ENCODE data around the gene SDK1.
A peak's percentile ranks its signal among the peaks of the same experiment; 100 is the strongest.
"Not testable (repeated sequence)": the region's sequence is repeated elsewhere in the genome, so short reads cannot be mapped to it uniquely, and the experiment has no call there.

The SDK1 gene

DNA sequence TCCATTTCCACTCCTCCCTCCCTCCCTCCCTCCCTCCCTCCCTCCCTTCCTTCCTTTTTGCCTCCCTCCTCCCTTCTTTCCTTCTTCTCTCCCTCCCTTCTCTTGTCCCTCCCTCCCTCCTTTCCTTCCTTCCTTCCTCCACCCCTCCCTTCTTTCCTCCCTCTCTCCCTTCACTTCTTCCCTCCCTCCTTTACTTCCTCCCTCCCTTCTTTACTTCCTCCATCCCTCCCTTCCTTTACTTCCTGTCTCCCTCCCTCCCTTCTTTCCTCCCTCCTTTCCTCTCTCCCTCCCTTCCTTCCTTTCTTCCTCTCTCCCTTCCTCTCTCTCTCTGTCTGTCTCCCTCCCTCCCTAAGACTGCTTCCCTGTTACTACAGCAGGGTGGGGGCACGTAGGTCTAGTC lies 782.5 kb downstream of the SDK1 start:
- Mint-ChIP-seq H3K9me3 (peaks cover 7% of the 10 kb centered on the region), H3K27ac (no peak overlapping the region), H3K4me1 (peaks cover 6% of the 10 kb centered on the region), H3K36me3 (no peaks in the 10 kb centered on the region), H3K4me3 (no peak overlapping the region)
- ATAC-seq = no peak
- no peak for DNase-seq (ENCODE audit: low spot score in 2 of 2)

DNA sequence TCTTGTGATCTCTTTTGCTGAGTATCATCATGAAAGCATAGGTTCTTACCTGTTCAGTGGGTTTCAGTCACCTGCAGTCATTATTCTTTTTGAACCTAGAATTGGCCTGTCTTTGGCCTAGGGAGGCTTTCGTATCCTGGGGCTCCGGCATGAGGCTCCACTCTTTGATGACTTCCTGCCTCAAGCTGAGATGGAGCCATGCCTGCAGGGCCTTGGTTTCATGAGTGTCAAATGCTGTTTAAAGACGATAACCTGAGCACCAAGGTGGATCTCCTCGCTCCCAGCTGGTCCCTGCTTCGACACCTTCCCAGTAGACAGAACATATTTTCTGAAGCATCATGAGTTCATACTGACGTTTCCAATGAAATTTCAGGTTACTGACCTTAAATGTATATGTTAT lies 783.2 kb downstream of the SDK1 start:
- Mint-ChIP-seq H3K4me3 (no peak overlapping the region), H3K27ac (no peak overlapping the region), H3K4me1 (peaks cover 6% of the 10 kb centered on the region), H3K9me3 (peaks cover 7% of the 10 kb centered on the region), H3K36me3 (no peaks in the 10 kb centered on the region)
- DNase-seq (ENCODE audit: low spot score in 2 of 2) = no peak
- no peak for ATAC-seq

DNA sequence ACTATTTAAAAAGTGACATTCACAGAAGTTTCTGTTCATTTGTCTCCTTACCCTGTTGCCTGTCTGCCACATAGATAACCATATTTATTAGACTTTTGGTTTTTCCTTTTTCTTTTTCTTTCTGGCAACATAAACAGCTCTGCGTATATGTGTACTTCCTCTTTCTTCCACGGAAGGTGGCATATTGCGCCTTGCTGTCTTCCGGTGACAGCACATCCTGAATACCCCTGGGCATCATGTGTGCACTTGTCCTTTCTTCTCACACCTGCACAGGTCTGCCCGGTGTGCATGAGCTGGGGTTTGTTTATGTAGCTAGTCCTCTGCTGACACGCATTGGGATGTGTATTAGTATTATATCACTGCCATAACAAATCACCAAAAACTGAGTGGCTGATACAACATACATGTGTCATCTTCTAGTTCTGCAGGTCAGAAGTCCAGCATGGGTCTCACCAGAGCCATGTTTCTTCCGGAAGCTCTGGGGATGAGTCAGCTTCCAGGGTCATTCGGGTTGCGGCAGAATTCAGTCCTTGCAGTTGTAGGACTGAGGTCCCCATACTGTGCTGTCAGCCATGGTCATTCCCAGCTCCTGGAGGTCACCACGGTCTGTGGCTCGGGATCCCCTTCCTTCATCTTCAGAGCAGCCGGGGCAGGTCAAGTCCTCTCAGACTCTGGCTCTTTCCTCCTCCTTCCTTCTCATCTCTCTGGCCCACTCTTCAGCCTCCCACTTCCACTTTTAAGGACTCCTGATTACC lies 785.1 kb downstream of the SDK1 start:
- no peak for ATAC-seq
- Mint-ChIP-seq H3K27ac (no peak overlapping the region), H3K4me3 (no peak overlapping the region), H3K4me1 (peaks cover 6% of the 10 kb centered on the region), H3K36me3 (no peaks in the 10 kb centered on the region), H3K9me3 (peaks cover 7% of the 10 kb centered on the region)
- no peak for DNase-seq (ENCODE audit: low spot score in 2 of 2)

DNA sequence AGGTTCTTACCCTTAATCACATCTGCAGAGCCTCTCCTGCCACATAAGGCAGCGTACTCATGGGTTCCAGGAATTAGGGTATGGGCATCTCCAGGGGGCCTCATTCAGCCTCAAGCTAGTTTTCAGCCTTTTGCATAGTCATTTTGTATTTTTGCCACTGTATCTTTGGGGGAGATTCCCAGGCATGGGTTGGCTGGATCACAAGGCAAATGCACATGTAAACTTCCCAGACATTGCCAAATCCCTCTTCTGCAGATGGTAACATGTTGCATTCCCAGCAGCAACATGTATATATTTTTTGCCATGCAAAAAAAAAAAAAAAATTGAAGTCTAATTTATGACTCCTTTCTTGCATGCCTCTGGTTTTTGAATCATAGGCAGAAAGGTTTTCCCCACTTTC lies 785.7 kb downstream of the SDK1 start:
- Mint-ChIP-seq H3K27ac (no peak overlapping the region), H3K4me3 (no peak overlapping the region), H3K9me3 (peaks cover 7% of the 10 kb centered on the region), H3K4me1 (peaks cover 6% of the 10 kb centered on the region), H3K36me3 (no peaks in the 10 kb centered on the region)
- DNase-seq (ENCODE audit: low spot score in 2 of 2) (no peak), ATAC-seq (no peak)

DNA sequence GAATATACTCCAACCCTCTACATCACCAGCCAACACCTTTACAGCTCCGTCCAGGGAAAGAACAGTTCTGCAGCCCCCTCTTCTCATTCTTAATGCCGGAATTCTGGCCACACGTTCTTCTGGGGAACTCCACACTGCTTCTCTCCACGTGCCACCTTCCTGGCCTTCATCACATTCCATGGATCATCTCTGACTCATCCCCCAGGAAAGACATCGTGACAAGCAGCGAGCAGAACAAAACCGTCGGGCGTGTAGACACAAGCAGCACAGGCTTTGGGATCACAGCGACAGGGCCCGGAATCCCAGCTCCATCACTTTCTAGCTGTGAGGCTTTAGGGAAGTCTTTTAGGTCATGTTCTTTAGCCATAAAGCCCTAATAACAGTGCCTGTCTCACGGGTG lies 790.7 kb downstream of the SDK1 start:
- Mint-ChIP-seq H3K4me1 (peaks cover under 1% of the 10 kb centered on the region), H3K27ac (no peak overlapping the region), H3K4me3 (no peak overlapping the region), H3K9me3 (no peaks in the 10 kb centered on the region), H3K36me3 (no peaks in the 10 kb centered on the region)
- ATAC-seq (no peak), DNase-seq (ENCODE audit: low spot score in 2 of 2) (no peak)

DNA sequence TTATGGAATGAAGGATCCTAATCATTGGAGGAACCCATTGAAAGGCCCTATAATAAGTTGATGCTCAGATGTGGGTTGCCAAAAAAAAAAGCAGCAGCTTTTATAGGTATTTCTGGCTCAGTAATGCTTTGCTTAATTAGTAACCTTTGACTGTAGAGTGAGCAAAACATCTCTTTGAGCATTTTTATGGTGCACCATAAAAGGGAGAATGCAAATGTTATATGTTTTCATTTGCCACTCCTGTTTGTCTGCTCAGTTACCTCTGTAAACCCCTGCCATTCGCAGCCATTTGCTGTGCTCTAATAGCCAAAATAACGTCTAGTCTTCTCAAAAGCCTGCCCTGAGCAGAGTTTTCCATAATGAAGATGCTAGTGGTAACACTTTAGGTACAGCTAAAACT lies 792.0 kb downstream of the SDK1 start:
- Mint-ChIP-seq H3K9me3 (no peaks in the 10 kb centered on the region), H3K36me3 (no peaks in the 10 kb centered on the region), H3K27ac (no peak overlapping the region), H3K4me1 (peaks cover 9% of the 10 kb centered on the region), H3K4me3 (no peak overlapping the region)
- DNase-seq (ENCODE audit: low spot score in 2 of 2) (no peak), ATAC-seq (no peak)

DNA sequence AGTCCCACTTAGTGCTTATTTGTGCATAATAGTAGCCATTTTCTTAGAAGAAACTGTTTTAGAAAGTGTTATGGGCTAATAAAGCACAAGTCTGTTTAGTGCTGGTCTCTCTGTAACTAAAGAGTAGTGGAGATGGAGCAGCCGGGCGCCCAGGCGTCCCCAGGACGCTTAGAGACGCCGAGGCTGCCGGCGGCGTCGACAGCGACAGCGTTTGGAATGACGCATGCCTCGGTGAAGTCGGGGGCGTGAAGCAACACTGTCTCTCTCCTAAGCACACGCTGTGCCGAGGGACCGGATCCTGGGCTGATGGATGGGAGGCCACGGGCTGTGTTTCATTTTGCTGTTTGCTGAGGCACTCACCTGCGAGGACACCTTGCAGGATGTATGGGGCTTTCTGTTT lies 792.4 kb downstream of the SDK1 start:
- Mint-ChIP-seq H3K36me3 (no peaks in the 10 kb centered on the region), H3K4me3 (no peak overlapping the region), H3K9me3 (no peaks in the 10 kb centered on the region), H3K27ac (no peak overlapping the region), H3K4me1 (peaks cover 9% of the 10 kb centered on the region)
- ATAC-seq (no peak), DNase-seq (ENCODE audit: low spot score in 2 of 2) (no peak)

DNA sequence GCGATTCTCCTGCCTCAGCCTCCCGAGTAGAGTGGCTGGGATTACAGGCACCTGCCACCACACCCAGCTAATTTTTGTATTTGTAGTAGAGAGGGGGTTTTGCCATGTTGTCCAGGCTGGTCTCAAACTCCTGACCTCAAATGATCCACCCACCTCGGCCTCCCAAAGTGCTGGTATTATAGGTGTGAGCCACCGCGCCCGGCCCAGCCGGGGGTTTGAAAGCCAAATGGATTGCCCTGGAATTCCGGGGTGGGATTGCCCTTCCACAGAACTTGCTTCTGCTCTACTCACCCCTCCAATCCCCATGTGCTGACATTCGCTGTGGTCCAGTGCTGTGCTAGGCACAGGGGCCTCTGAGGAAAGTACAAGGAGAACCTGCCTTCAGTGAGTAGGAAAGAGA lies 793.1 kb downstream of the SDK1 start:
- not testable (repeated sequence) for H3K4me1 Mint-ChIP-seq; DNase-seq (ENCODE audit: low spot score in 2 of 2); H3K27ac Mint-ChIP-seq; ATAC-seq; H3K4me3 Mint-ChIP-seq; H3K36me3 Mint-ChIP-seq; H3K9me3 Mint-ChIP-seq

DNA sequence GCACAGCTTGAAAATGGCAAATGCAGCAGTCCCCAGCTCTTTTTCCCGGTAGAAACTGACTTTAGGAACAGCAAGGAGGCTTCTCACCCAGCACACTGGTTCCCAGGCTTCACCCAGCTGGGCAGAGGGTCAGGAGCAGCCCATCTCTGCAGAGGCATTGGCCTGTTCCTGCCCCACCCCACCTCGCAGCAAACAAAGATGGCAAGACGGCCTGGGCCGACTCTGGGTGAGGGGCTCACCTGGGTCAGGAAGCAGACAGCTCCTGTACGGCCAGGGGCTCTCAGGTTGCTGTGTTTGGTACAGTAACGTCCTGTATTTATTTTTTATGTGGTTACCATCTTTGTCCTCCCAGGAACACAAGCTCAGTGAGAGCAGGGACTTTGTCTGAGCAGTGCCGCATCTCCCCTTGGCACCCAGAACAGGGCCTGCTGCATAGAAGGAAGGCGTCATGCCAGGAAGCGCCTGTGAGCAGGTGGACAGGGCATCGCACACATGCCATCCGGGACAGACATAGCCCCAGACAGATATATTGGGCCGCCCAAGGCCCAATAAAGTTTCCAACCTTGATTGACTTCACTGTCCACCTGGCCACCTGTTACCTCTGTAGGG lies 796.1 kb downstream of the SDK1 start:
- Mint-ChIP-seq H3K27ac (no peak overlapping the region), H3K9me3 (no peaks in the 10 kb centered on the region), H3K36me3 (no peaks in the 10 kb centered on the region), H3K4me3 (no peak overlapping the region), H3K4me1 (peaks cover 9% of the 10 kb centered on the region)
- no peak for DNase-seq (ENCODE audit: low spot score in 2 of 2)
- no peak for ATAC-seq

DNA sequence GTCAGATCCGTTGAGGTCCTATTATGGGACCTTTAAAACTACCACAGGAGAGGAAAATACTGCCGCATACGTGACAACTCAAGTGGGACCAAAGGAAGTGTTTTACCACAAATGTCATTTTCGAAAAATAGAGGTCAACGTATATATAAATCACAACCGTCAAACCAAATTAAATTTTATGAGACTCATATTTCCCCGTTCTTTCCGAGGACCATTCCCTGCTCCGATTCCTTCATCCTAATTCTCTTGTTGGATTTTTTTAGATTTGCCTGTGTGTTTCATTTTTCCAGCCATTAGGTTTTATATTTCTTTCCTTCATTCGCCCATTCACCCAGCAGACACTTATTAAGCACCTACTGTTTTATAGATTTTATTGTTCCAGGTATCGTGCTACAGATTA lies 797.1 kb downstream of the SDK1 start:
- no peak for ATAC-seq
- no peak overlapping the region for H3K4me3 Mint-ChIP-seq

DNA sequence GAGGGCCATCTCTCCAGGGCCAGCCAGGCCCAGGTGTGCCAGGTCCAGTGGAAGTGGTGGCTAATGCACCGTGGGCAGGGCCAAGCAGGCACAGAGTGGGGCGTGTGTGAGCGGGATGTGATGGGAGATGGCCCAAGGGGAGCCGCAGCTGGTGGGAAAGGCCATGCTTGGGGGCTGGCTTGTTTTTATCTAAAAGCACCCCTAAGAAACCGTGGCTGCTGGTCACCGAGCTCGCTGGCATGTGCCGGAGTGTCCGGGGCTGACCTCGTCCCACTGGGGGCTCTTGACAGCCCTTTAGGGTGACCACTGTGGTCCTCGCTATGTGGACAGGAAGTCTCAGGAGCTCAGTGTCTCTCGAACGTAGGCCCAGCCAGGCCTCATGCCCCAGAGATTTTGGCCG lies 798.6 kb downstream of the SDK1 start:
- peaks cover 9% of the 10 kb centered on the region for H3K4me1 Mint-ChIP-seq
- H3K9me3 Mint-ChIP-seq = no peaks in the 10 kb centered on the region
- no peaks in the 10 kb centered on the region for H3K36me3 Mint-ChIP-seq
- no peak for DNase-seq (ENCODE audit: low spot score in 2 of 2)
- H3K4me3 Mint-ChIP-seq = no peak overlapping the region
- no peak overlapping the region for H3K27ac Mint-ChIP-seq
- peak; percentile 11 for ATAC-seq

More for the DNA sequence above, 797.1 kb downstream of the SDK1 start:
- Mint-ChIP-seq H3K9me3 (no peaks in the 10 kb centered on the region), H3K4me1 (peaks cover 9% of the 10 kb centered on the region), H3K27ac (no peak overlapping the region), H3K36me3 (no peaks in the 10 kb centered on the region)
- no peak for DNase-seq (ENCODE audit: low spot score in 2 of 2)

DNA sequence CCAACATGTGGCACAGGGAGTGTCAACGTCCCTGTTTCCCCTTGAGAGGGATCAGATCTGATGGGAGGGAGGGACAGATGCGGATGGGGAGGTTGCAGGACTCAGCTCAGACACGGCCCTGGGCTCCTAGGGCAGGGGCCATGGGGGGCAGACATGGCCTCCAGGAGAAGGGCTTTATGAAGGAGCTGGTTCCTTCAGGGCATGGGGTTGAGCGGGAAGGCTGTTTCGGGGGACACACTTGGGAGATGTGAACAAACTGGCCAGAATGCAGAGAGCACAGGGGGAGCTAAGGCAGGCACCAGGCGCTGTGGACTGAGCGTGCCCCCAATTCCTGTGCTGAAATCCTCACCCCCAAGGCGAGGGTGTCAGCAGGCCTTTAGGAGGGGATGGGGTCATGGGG lies 799.1 kb downstream of the SDK1 start:
- Mint-ChIP-seq H3K36me3 (no peaks in the 10 kb centered on the region), H3K4me3 (no peak overlapping the region), H3K9me3 (no peaks in the 10 kb centered on the region), H3K4me1 (peaks cover 9% of the 10 kb centered on the region), H3K27ac (no peak overlapping the region)
- no peak for DNase-seq (ENCODE audit: low spot score in 2 of 2)
- peak; percentile 4 for ATAC-seq

DNA sequence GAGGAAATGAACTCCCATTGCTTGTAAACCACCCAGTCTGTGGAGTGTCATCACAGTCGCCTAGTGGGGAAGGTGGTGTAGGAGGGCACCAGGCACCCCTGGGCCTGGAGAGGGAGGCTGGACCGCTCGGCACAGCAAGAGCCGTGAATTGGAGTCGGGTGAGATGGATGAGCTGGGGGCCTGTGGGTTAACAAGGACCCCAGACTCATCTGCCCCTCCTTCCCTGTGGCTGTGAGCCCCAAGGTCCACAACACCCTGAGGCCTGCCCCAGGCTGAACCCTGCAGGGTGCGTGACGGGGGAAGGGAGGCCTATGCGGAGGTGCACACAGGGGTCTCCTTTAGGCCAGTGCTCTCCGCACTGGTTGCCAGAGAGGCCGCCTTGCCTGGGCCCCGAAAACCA lies 799.6 kb downstream of the SDK1 start:
- no peaks in the 10 kb centered on the region for H3K36me3 Mint-ChIP-seq
- no peak for DNase-seq (ENCODE audit: low spot score in 2 of 2)
- H3K27ac Mint-ChIP-seq = no peak overlapping the region
- peaks cover 9% of the 10 kb centered on the region for H3K4me1 Mint-ChIP-seq
- no peaks in the 10 kb centered on the region for H3K9me3 Mint-ChIP-seq
- H3K4me3 Mint-ChIP-seq = no peak overlapping the region
- no peak for ATAC-seq

DNA sequence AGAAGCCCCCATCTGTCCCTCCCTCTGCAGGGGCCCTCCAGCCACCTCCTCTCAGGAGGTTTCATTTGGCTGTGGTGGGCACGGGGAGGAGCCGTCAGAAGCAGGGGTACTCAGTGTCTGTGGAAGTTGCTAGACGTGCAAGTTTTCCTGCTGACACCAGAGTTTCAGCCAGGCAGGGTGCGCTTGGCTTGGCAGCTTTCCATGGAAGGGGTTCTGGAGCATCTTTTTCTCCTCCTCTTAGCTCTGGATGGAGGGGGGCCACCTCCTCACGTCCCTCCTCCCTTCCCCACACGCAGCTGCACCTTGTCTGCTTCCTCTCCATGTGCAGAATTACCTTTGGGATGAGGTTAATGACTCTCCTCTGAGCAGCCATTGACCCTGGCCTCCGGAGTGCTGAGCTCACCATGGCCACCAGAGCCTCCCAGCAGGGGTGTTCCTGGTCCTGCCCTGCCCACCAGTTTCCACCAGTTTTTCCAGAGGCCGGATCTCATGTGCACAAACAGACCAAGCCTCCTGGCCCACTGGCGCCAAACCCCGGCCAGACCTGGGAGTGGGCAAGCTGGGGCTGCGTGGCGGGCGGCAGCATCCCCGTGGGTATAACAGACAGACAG lies 801.3 kb downstream of the SDK1 start:
- Mint-ChIP-seq H3K4me1 (peaks cover 2% of the 10 kb centered on the region), H3K4me3 (no peak overlapping the region), H3K27ac (no peak overlapping the region), H3K9me3 (no peaks in the 10 kb centered on the region), H3K36me3 (no peaks in the 10 kb centered on the region)
- DNase-seq (ENCODE audit: low spot score in 2 of 2) (no peak), ATAC-seq (no peak)

DNA sequence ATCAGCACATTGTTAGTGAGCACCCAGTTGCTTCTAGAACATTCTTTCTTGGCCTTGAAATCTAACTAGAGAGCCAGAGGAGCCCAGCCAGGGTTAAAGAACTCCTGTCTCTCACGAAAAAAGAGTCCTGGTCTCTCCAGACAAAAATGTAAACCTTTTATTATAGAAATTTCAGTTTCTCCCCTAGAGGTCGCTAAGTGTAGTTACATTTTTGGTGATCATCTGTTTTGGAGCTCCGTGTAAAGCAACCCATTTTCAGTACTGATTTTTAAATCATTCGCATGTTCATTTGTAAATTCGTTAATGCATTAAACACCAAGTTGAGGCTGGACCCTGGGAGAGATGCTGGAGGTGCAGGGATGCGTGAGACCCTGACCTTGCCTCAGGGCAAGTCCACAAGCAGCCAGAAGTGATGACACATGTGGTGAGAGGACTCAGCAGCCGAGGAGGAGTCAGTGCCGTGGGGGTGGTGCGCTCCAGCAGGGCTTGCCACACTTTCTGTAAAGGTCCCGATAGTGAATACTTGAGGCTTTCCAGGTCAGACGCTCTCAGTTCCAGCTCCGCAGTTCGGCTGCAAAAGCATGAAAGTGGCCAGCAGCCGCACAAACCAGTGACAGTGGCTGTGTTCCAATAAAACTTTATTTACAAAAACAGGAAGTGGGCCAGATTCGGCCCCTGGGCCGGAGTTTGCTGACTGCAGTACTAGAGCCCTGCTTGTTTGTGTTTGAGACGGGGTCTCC lies 802.5 kb downstream of the SDK1 start:
- H3K36me3 Mint-ChIP-seq = no peaks in the 10 kb centered on the region
- H3K4me1 Mint-ChIP-seq = no peaks in the 10 kb centered on the region
- no peak overlapping the region for H3K4me3 Mint-ChIP-seq
- H3K27ac Mint-ChIP-seq = no peak overlapping the region
- ATAC-seq (no peak), DNase-seq (ENCODE audit: low spot score in 2 of 2) (no peak)
- no peaks in the 10 kb centered on the region for H3K9me3 Mint-ChIP-seq

DNA sequence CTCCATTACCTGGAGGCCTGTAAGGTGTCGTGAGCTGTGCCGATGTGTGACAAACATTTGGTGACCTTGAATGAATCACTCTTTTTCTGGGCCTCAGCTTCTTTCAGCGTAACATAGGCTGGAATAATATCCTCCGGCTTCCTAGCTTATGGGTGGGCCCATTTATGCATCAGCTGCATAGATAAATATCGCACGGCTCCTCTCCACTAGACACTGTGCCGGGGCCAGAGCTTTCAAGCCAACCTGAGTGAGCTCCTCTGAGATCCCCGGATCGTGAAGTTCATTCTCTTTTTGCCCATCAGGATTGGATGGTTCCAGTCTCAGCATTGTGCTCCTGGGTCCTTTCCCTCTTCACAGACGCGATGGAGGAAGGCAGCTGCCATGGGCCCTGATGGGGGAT lies 806.8 kb downstream of the SDK1 start:
- H3K4me1 Mint-ChIP-seq = no peaks in the 10 kb centered on the region
- ATAC-seq = no peak
- H3K4me3 Mint-ChIP-seq = no peak overlapping the region
- no peak for DNase-seq (ENCODE audit: low spot score in 2 of 2)
- H3K27ac Mint-ChIP-seq = no peak overlapping the region
- no peaks in the 10 kb centered on the region for H3K9me3 Mint-ChIP-seq
- H3K36me3 Mint-ChIP-seq = no peaks in the 10 kb centered on the region

Data from stimulated activated effector memory CD8-positive, alpha-beta T cell treated with anti-CD3 and anti-CD28 coated beads, Interleukin-12 subunit alpha, Interleukin-12 subunit beta, amount 100 ng/mL, for 72 hours (primary cell).